CD14-positive monocyte (primary cell): ENCODE results near the gene USE1. TPM values are rescaled to one million over a fixed set of nuclear protein-coding genes. Genes with fewer than 3 reads are reported as not detected.

Source experiments
- DNase-seq, 3 donors: peaks; one replicate each; pipeline ENCODE4 v3.0.0-alpha.2; 2011 to 2022
- H2AFZ ChIP-seq: 2 replicates; pipeline ENCODE4 v1.6.0; 2012; ENCODE audit warnings: mild to moderate bottlenecking, low read depth, low read length, inconsistent platforms; ENCODE audit not compliant: insufficient read depth, poor library complexity, severe bottlenecking
- H3K27ac ChIP-seq, 2 donors: 1 replicate in 1 of 2; 2 replicates in 1 of 2; pipeline ENCODE4 v1.5.1; 2012 to 2013; ENCODE audit warnings: low read length in 2 of 2, control low read depth in 1 of 2, inconsistent platforms in 1 of 2, low read depth in 1 of 2, mild to moderate bottlenecking in 1 of 2
- H3K27me3 ChIP-seq, 2 donors: one replicate each; pipeline versions ENCODE4 v1.6.0 to v1.6.1; 2011 to 2013; ENCODE audit warnings: low read length in 2 of 2; ENCODE audit not compliant: control insufficient read depth in 2 of 2, insufficient read depth in 2 of 2
- H3K36me3 ChIP-seq, 2 donors: replicated peaks in 1 of 2; 1 replicate in 1 of 2; 2 replicates in 1 of 2; pipeline versions ENCODE4 v1.5.1 to v1.6.1; 2012 to 2013; ENCODE audit warnings: low read length in 2 of 2, control low read depth in 1 of 2, inconsistent platforms in 1 of 2, mild to moderate bottlenecking in 1 of 2; ENCODE audit not compliant: insufficient read depth in 2 of 2, control insufficient read depth in 1 of 2
- H3K4me1 ChIP-seq, 2 donors: 1 replicate in 1 of 2; 2 replicates in 1 of 2; pipeline versions ENCODE4 v1.5.1 to v1.6.1; 2012 to 2013; ENCODE audit warnings: low read length in 2 of 2, control low read depth in 1 of 2, inconsistent platforms in 1 of 2, mild to moderate bottlenecking in 1 of 2, moderate library complexity in 1 of 2; ENCODE audit not compliant: insufficient read depth in 2 of 2, control insufficient read depth in 1 of 2
- H3K4me2 ChIP-seq: replicated peaks from 2 replicates; pipeline ENCODE3; 2012; ENCODE audit warnings: low read length, moderate library complexity, mild to moderate bottlenecking; ENCODE audit not compliant: poor library complexity, severe bottlenecking; ENCODE audit errors: extremely low read depth
- H3K4me3 ChIP-seq, 3 experiments: fragments of 200-600 bp in 1 of 3; sonication (generic) in 1 of 3; replicated peaks in 1 of 3; 1 replicate in 2 of 3; 2 replicates in 1 of 3; pipeline ENCODE4 v1.5.1; 2011 to 2013; ENCODE audit warnings: low read length in 3 of 3, mild to moderate bottlenecking in 3 of 3, control low read depth in 2 of 3, low read depth in 2 of 3, inconsistent platforms in 1 of 3, moderate library complexity in 1 of 3
- H3K79me2 ChIP-seq: 2 replicates; pipeline ENCODE4 v1.6.0; 2012; ENCODE audit warnings: mild to moderate bottlenecking, control low read depth, inconsistent platforms, low read length, moderate library complexity; ENCODE audit not compliant: insufficient read depth
- H3K9ac ChIP-seq: 2 replicates; pipeline ENCODE4 v1.6.0; 2017; ENCODE audit warnings: low read length, mild to moderate bottlenecking; ENCODE audit not compliant: insufficient read depth, poor library complexity, severe bottlenecking
- H3K9me3 ChIP-seq, 2 donors: replicated peaks in 1 of 2; 1 replicate in 1 of 2; 2 replicates in 1 of 2; pipeline versions ENCODE4 v1.5.1 to v1.6.1; 2012 to 2013; ENCODE audit warnings: low read length in 2 of 2, control low read depth in 1 of 2; ENCODE audit not compliant: control insufficient read depth in 1 of 2, insufficient read depth in 1 of 2
- H4K20me1 ChIP-seq: 2 replicates; pipeline ENCODE4 v1.6.0; 2012; ENCODE audit warnings: mild to moderate bottlenecking, low read length, control low read depth, moderate library complexity; ENCODE audit not compliant: insufficient read depth
- H3K27ac Mint-ChIP-seq, 7 donors: one replicate each; pipeline ENCODE4 v1.8.0; 2020; ENCODE audit warnings: mild to moderate bottlenecking in 7 of 7, mixed read lengths in 7 of 7, moderate library complexity in 6 of 7, inconsistent platforms in 2 of 7
- H3K27me3 Mint-ChIP-seq, 3 donors: one replicate each; pipeline ENCODE4 v1.8.0; 2021 to 2022; ENCODE audit warnings: low read depth in 3 of 3, mild to moderate bottlenecking in 3 of 3, mixed read lengths in 3 of 3, moderate library complexity in 3 of 3, inconsistent platforms in 1 of 3
- H3K36me3 Mint-ChIP-seq, 2 donors: one replicate each; pipeline ENCODE4 v1.8.0; 2020; ENCODE audit warnings: mixed read lengths in 2 of 2, inconsistent platforms in 1 of 2, mild to moderate bottlenecking in 1 of 2
- H3K4me1 Mint-ChIP-seq: one replicate; pipeline ENCODE4 v1.8.0; 2020; ENCODE audit warnings: mild to moderate bottlenecking, mixed read lengths
- H3K4me3 Mint-ChIP-seq, 2 donors: one replicate each; pipeline ENCODE4 v1.8.0; 2020; ENCODE audit warnings: mild to moderate bottlenecking in 2 of 2, mixed read lengths in 2 of 2, moderate library complexity in 1 of 2
- H3K9me3 Mint-ChIP-seq, 7 donors: one replicate each; pipeline ENCODE4 v1.8.0; 2020 to 2022; ENCODE audit warnings: mixed read lengths in 7 of 7, mild to moderate bottlenecking in 6 of 7, moderate library complexity in 6 of 7, inconsistent platforms in 2 of 7
- CTCF ChIP-seq: fragments of 200-600 bp; IDR thresholded peaks from one replicate; pipeline ENCODE4 v1.8.0; 2022; ENCODE audit warnings: antibody characterized with exemption, mild to moderate bottlenecking
- WGBS: methylation state at CpG from one replicate; pipeline ENCODE4 v1.1.5; 2013; ENCODE audit warnings: missing lambda C conversion rate; ENCODE audit not compliant: insufficient coverage; 5-methylcytosine and 5-hydroxymethylcytosine counted together
- intact Hi-C, 2 donors: fragments of 100-400 bp; cut with micrococcal nuclease; formaldehyde crosslinking; loops; one replicate each; pipeline versions ENCODE4 v1.15.0 to v1.15.1; 2023
- polyA plus RNA-seq, 3 donors: library from polyadenylated mRNA; depleted of rRNA in 1 of 3; unstranded in 2 of 3; stranded (reverse) in 1 of 3; fragments of 300-500 nt in 2 of 3; fragments of >200 nt in 1 of 3; fragmentation: Illumina TruSeq in 2 of 3; gene quantifications; 1 replicate in 2 of 3; 2 replicates in 1 of 3; pipeline ENCODE4 v1.2.3, GENCODE V29; 2012 to 2021

The USE1 gene
- polyA plus RNA-seq, 3 donors, result 26.5 to 39.8 (median 29.7) TPM

DNA sequence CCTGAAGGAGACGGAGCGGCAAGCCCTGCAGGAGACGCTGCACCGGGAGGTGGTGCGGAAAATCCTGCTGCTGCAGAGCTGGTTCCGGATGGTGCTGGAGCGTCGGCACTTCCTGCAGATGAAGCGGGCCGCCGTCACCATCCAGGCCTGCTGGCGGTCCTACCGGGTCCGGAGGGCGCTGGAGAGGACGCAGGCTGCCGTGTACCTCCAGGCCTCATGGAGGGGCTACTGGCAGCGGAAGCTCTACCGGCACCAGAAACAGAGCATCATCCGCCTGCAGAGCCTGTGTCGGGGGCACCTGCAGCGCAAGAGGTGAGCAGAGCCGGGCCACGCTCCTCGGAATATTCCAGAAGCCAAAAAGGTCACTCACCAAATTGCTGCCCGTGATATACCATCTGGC is 22.4 kb upstream of the USE1 start:
- H3K4me2 ChIP-seq, result no peak overlapping the region
- no peak overlapping the region for H2AFZ ChIP-seq
- H3K4me1 ChIP-seq, result no peaks in the 10 kb centered on the region
- H3K27ac ChIP-seq, result no peak overlapping the region
- no peaks in the 10 kb centered on the region for H3K79me2 ChIP-seq
- Mint-ChIP-seq H3K36me3 (peaks cover 80 to 100% of the 10 kb centered on the region in 2 donors), H3K4me1 (no peaks in the 10 kb centered on the region), H3K4me3 (no peak overlapping the region), H3K27ac (no peak overlapping the region), H3K9me3 (no peaks in the 10 kb centered on the region), H3K27me3 (peaks cover 0 to 1% (median 0%) of the 10 kb centered on the region in 3 donors)
- intact Hi-C loops, result no loop called here
- no peak overlapping the region for H3K9ac ChIP-seq
- no peak overlapping the region for H3K4me3 ChIP-seq
- DNase-seq, result no peak
- WGBS, result over 99% methylated on average over 26 of the region's 26 CpGs
- no peaks in the 10 kb centered on the region for H3K27me3 ChIP-seq
- H4K20me1 ChIP-seq, result peaks cover 17% of the 10 kb centered on the region
- TF ChIP-seq CTCF, result no peak
- peaks cover 84 to 97% of the 10 kb centered on the region in 2 donors for H3K36me3 ChIP-seq
- H3K9me3 ChIP-seq, result no peaks in the 10 kb centered on the region

GRCh38 chr19:17194608-17195007 is 20.5 kb upstream of the USE1 start:
- intact Hi-C loops, result no loop called here
- Mint-ChIP-seq H3K36me3 (peaks cover 80 to 100% of the 10 kb centered on the region in 2 donors), H3K9me3 (no peaks in the 10 kb centered on the region), H3K27me3 (peaks cover 0 to 3% (median 0%) of the 10 kb centered on the region in 3 donors), H3K4me3 (no peak overlapping the region), H3K4me1 (no peaks in the 10 kb centered on the region), H3K27ac (peak overlapping the region in 2 of 7 donors; percentile 36 to 47)
- H3K4me2 ChIP-seq, result no peak overlapping the region
- H3K9ac ChIP-seq, result no peak overlapping the region
- no peaks in the 10 kb centered on the region for H3K27me3 ChIP-seq
- no peaks in the 10 kb centered on the region for H3K4me1 ChIP-seq
- peaks cover 79 to 97% of the 10 kb centered on the region in 2 donors for H3K36me3 ChIP-seq
- H3K27ac ChIP-seq, result no peak overlapping the region
- H3K4me3 ChIP-seq, result no peak overlapping the region
- no peaks in the 10 kb centered on the region for H3K79me2 ChIP-seq
- no peak for DNase-seq
- no peak overlapping the region for H2AFZ ChIP-seq
- TF ChIP-seq CTCF, result no peak
- peaks cover 17% of the 10 kb centered on the region for H4K20me1 ChIP-seq
- WGBS, result 96% methylated on average over 16 of the region's 16 CpGs
- no peaks in the 10 kb centered on the region for H3K9me3 ChIP-seq
